HEK293 (cell line): Measurements from ENCODE around the gene DMBT1.

Experiments
- CTCF ChIA-PET: fragments of 350-600 bp; formaldehyde crosslinking; extraction: SDS; loops from one replicate; lab custom pipeline; 2021; ENCODE audit warnings: antibody characterized with exemption; lab: Yijun Ruan, JAX
- POLR2A ChIA-PET: fragments of 300-600 bp; formaldehyde crosslinking; extraction: SDS; loops from one replicate; lab custom pipeline; 2020; ENCODE audit warnings: antibody characterized with exemption, inconsistent platforms; lab: Yijun Ruan, JAX
- H3K27ac ChIP-seq: fragments of 200-500 bp; sonication (Bioruptor generic); 2 replicates; pipeline ENCODE4 v1.5.1; 2014; ENCODE audit warnings: low read depth, low read length, control low read depth, inconsistent platforms; ENCODE audit errors: extremely low read depth
- H3K36me3 ChIP-seq, 2 experiments: fragments of 200-500 bp in 1 of 2; sonication (Bioruptor generic) in 1 of 2; 1 replicate in 1 of 2; 2 replicates in 1 of 2; pipeline ENCODE4 v1.5.1; 2014 to 2017; ENCODE audit warnings: inconsistent platforms in 2 of 2, low read length in 2 of 2; ENCODE audit not compliant: control insufficient read depth in 2 of 2, insufficient read depth in 1 of 2
- H3K4me1 ChIP-seq: fragments of 200-500 bp; sonication (Bioruptor generic); 2 replicates; pipeline ENCODE4 v1.5.1; 2014; ENCODE audit warnings: mild to moderate bottlenecking, low read length, inconsistent platforms; ENCODE audit not compliant: control insufficient read depth, insufficient read depth
- H3K4me3 ChIP-seq: 2 replicates; pipeline ENCODE4 v1.5.1; 2011; ENCODE audit warnings: low read depth, mild to moderate bottlenecking, control low read depth, low read length, moderate library complexity
- H3K9me3 ChIP-seq: fragments of 200-500 bp; sonication (Bioruptor generic); 2 replicates; pipeline ENCODE4 v1.5.1; 2014; ENCODE audit warnings: low read depth, low read length, inconsistent platforms; ENCODE audit not compliant: control insufficient read depth, insufficient read depth
- ATF2 ChIP-seq: fragments of 450-650 bp; formaldehyde crosslinking; IDR thresholded peaks from 2 replicates; pipeline ENCODE4 v1.5.1; 2016; ENCODE audit warnings: missing biosample characterization, missing genetic modification characterization, low read depth
- EGR2 ChIP-seq: fragments of 450-650 bp; formaldehyde crosslinking; IDR thresholded peaks from 2 replicates; pipeline ENCODE4 v1.5.1; 2016; ENCODE audit warnings: low read depth, missing biosample characterization, missing genetic modification characterization
- KLF16 ChIP-seq: fragments of 450-650 bp; formaldehyde crosslinking; IDR thresholded peaks from 2 replicates; pipeline ENCODE4 v1.5.1; 2017; ENCODE audit warnings: missing biosample characterization, missing genetic modification characterization
- MZF1 ChIP-seq: fragments of 450-650 bp; formaldehyde crosslinking; IDR thresholded peaks from 2 replicates; pipeline ENCODE4 v1.5.1; 2017; ENCODE audit warnings: missing biosample characterization, missing genetic modification characterization, borderline replicate concordance
- PATZ1 ChIP-seq: fragments of 450-650 bp; formaldehyde crosslinking; IDR thresholded peaks from 2 replicates; pipeline ENCODE4 v1.5.1; 2016; ENCODE audit warnings: missing biosample characterization, missing genetic modification characterization
- PRDM4 ChIP-seq: fragments of 450-650 bp; formaldehyde crosslinking; IDR thresholded peaks from 2 replicates; pipeline ENCODE4 v1.5.1; 2017; ENCODE audit warnings: missing biosample characterization, missing genetic modification characterization
- ZBTB49 ChIP-seq: fragments of 450-650 bp; formaldehyde crosslinking; IDR thresholded peaks from 2 replicates; pipeline ENCODE4 v1.5.1; 2016; ENCODE audit warnings: missing biosample characterization, missing genetic modification characterization, low read depth
- ZEB2 ChIP-seq: fragments of 450-650 bp; formaldehyde crosslinking; IDR thresholded peaks from 2 replicates; pipeline ENCODE4 v1.5.1; 2016; ENCODE audit warnings: missing biosample characterization, missing genetic modification characterization
- ZFP3 ChIP-seq: fragments of 450-650 bp; formaldehyde crosslinking; IDR thresholded peaks from 2 replicates; pipeline ENCODE4 v1.5.1; 2016; ENCODE audit warnings: low read depth, missing biosample characterization, missing genetic modification characterization
- ZNF155 ChIP-seq: fragments of 450-650 bp; formaldehyde crosslinking; IDR thresholded peaks from 2 replicates; pipeline ENCODE4 v1.5.1; 2016; ENCODE audit warnings: missing biosample characterization, missing genetic modification characterization
- ZNF18 ChIP-seq: fragments of 450-650 bp; formaldehyde crosslinking; IDR thresholded peaks from 2 replicates; pipeline ENCODE4 v1.5.1; 2016; ENCODE audit warnings: missing biosample characterization, missing genetic modification characterization
- ZNF214 ChIP-seq: fragments of 450-650 bp; formaldehyde crosslinking; IDR thresholded peaks from 2 replicates; pipeline ENCODE4 v1.5.1; 2017; ENCODE audit warnings: missing biosample characterization, mild to moderate bottlenecking, missing genetic modification characterization, borderline replicate concordance
- ZNF23 ChIP-seq: fragments of 450-650 bp; formaldehyde crosslinking; IDR thresholded peaks from 2 replicates; pipeline ENCODE4 v1.5.1; 2016; ENCODE audit warnings: missing biosample characterization, missing genetic modification characterization, borderline replicate concordance
- ZNF248 ChIP-seq: fragments of 450-650 bp; formaldehyde crosslinking; IDR thresholded peaks from 2 replicates; pipeline ENCODE4 v1.5.1; 2017; ENCODE audit warnings: missing biosample characterization, missing genetic modification characterization
- ZNF350 ChIP-seq: fragments of 450-650 bp; formaldehyde crosslinking; IDR thresholded peaks from 2 replicates; pipeline ENCODE4 v1.5.0; 2017; ENCODE audit warnings: missing biosample characterization, mild to moderate bottlenecking, missing genetic modification characterization
- ZNF391 ChIP-seq: fragments of 450-650 bp; formaldehyde crosslinking; IDR thresholded peaks from 2 replicates; pipeline ENCODE4 v1.5.1; 2016; ENCODE audit warnings: low read depth, missing biosample characterization, missing genetic modification characterization, borderline replicate concordance
- ZNF416 ChIP-seq: fragments of 450-650 bp; formaldehyde crosslinking; IDR thresholded peaks from 2 replicates; pipeline ENCODE4 v1.5.1; 2016; ENCODE audit warnings: missing biosample characterization, missing genetic modification characterization
- ZNF473 ChIP-seq: fragments of 450-650 bp; formaldehyde crosslinking; IDR thresholded peaks from 2 replicates; pipeline ENCODE4 v1.5.1; 2017; ENCODE audit warnings: missing biosample characterization, missing genetic modification characterization
- ZNF549 ChIP-seq: fragments of 450-650 bp; IDR thresholded peaks from 2 replicates; pipeline ENCODE4 v1.5.1; 2018; ENCODE audit warnings: missing biosample characterization, missing genetic modification characterization, mild to moderate bottlenecking, inconsistent platforms, moderate library complexity
- ZNF560 ChIP-seq: fragments of 450-650 bp; formaldehyde crosslinking; IDR thresholded peaks from 2 replicates; pipeline ENCODE4 v1.5.1; 2017; ENCODE audit warnings: missing biosample characterization, missing genetic modification characterization, borderline replicate concordance
- ZNF626 ChIP-seq: fragments of 450-650 bp; sonication (Bioruptor Pico); formaldehyde crosslinking; IDR thresholded peaks from 2 replicates; pipeline ENCODE4 v1.5.1; 2018; ENCODE audit warnings: missing biosample characterization, missing genetic modification characterization, inconsistent platforms
- ZNF629 ChIP-seq: fragments of 450-650 bp; formaldehyde crosslinking; IDR thresholded peaks from 2 replicates; pipeline ENCODE4 v1.5.1; 2017; ENCODE audit warnings: missing biosample characterization, missing genetic modification characterization
- ZNF660 ChIP-seq: fragments of 450-650 bp; IDR thresholded peaks from 2 replicates; pipeline ENCODE4 v1.5.1; 2018; ENCODE audit warnings: missing biosample characterization, mild to moderate bottlenecking, missing genetic modification characterization
- ZNF768 ChIP-seq: fragments of 450-650 bp; formaldehyde crosslinking; IDR thresholded peaks from 2 replicates; pipeline ENCODE4 v1.5.1; 2018; ENCODE audit warnings: missing biosample characterization, mild to moderate bottlenecking, missing genetic modification characterization
- ZNF791 ChIP-seq: fragments of 450-650 bp; formaldehyde crosslinking; IDR thresholded peaks from 2 replicates; pipeline ENCODE4 v1.5.1; 2016; ENCODE audit warnings: missing biosample characterization, missing genetic modification characterization

The DMBT1 gene

GRCh38 chr10:122592161-122592560 is 31.6 kb downstream of the DMBT1 start:
- CTCF ChIA-PET, result interaction anchor here (0.5 kb wide), 1 partner anchor 293 kb away, joined by 3 read pairs; no protein-coding TSS in a partner anchor
- TF ChIP-seq ZNF660, result no peak
- no peak for TF ChIP-seq ZNF18 (tag by site-specific recombination)
- TF ChIP-seq ZNF768, result no peak
- no peak for TF ChIP-seq MZF1
- no peak for TF ChIP-seq ZNF549
- no peak for TF ChIP-seq ZNF248 (tag by site-specific recombination)
- TF ChIP-seq, all 188 proteins: peak for 0
- no peak overlapping the region for H3K4me3 ChIP-seq
- no peaks in the 10 kb centered on the region for H3K9me3 ChIP-seq
- no peaks in the 10 kb centered on the region for H3K4me1 ChIP-seq
- POLR2A ChIA-PET, result no interaction called here
- H3K36me3 ChIP-seq, result no peaks in the 10 kb centered on the region
- no peak overlapping the region for H3K27ac ChIP-seq

GRCh38 chr10:122617476-122618270 is 57.1 kb downstream of the DMBT1 start:
- POLR2A ChIA-PET, result no interaction called here
- no peak overlapping the region for H3K4me3 ChIP-seq
- CTCF ChIA-PET, result no interaction called here

More at GRCh38 chr10:122617476-122618270, 57.1 kb downstream of the DMBT1 start:
- no peaks in the 10 kb centered on the region for H3K9me3 ChIP-seq
- no peak overlapping the region for H3K27ac ChIP-seq
- no peaks in the 10 kb centered on the region for H3K4me1 ChIP-seq
- TF ChIP-seq ZNF626 (no peak), ZNF416 (tag by site-specific recombination) (no peak), ZFP3 (tag by site-specific recombination) (no peak), ZNF391 (no peak), ATF2 (tag by site-specific recombination) (no peak), ZNF214 (no peak), ZBTB49 (tag by site-specific recombination) (no peak), KLF16 (tag by site-specific recombination) (no peak), ZNF155 (no peak), ZNF350 (tag by site-specific recombination) (no peak), ZNF560 (no peak), EGR2 (tag by site-specific recombination) (no peak), PRDM4 (tag by site-specific recombination) (no peak), ZNF629 (tag by site-specific recombination) (no peak), ZNF23 (tag by site-specific recombination) (no peak), ZNF549 (no peak), ZNF791 (tag by site-specific recombination) (no peak), ZNF473 (tag by site-specific recombination) (no peak), PATZ1 (tag by site-specific recombination) (no peak), ZEB2 (tag by site-specific recombination) (no peak)
- no peaks in the 10 kb centered on the region for H3K36me3 ChIP-seq
